GM12878 (cell line): ENCODE data around the gene AHCY. TPM values are rescaled to one million over a fixed set of nuclear protein-coding genes. Genes with fewer than 3 reads are reported as not detected.

Source experiments
- ATAC-seq: fragments of 200-7000 bp; cut with Tn5 transposase; 3 replicates; pipeline ENCODE4 v1.9.1; 2020; ENCODE audit warnings: mild to moderate bottlenecking, moderate library complexity
- BruUV-seq: library from RNA; stranded (reverse); fragments of 400-500 nt; replicated peaks from 2 replicates; lab custom pipeline; 2021; lab: Mats Ljungman, UMichigan
- CTCF ChIA-PET: fragments of 300-600 bp; sonication (Branson Sonifier 250); formaldehyde crosslinking; extraction: SDS; loops from one replicate; lab custom pipeline; 2021; ENCODE audit warnings: inconsistent platforms; lab: Yijun Ruan, JAX
- POLR2A ChIA-PET: fragments of 350-600 bp; formaldehyde crosslinking; extraction: SDS; loops from one replicate; lab custom pipeline; 2021; ENCODE audit warnings: inconsistent platforms; lab: Charles Lee
- RAD21 ChIA-PET: fragments of 300-600 bp; sonication (Branson Sonifier 250); formaldehyde crosslinking; loops from one replicate; lab custom pipeline; 2023; ENCODE audit warnings: antibody characterized with exemption; ENCODE audit not compliant: unreplicated experiment; lab: Charles Lee
- SMC1A ChIA-PET: fragments of 300-600 bp; sonication (Branson Sonifier 250); formaldehyde crosslinking; loops from one replicate; lab custom pipeline; 2023; ENCODE audit not compliant: unreplicated experiment, uncharacterized antibody; lab: Charles Lee
- DNase-seq: peaks from one replicate; pipeline ENCODE4 v3.0.0-alpha.2; 2011; ENCODE audit warnings: low read depth, low spot score
- FAIRE-seq: peaks from 3 replicates; lab custom pipeline; 2011; peaks lifted over from hg19 to GRCh38; lab: Jason Lieb, UNC
- H2AFZ ChIP-seq: 2 replicates; pipeline ENCODE4 v1.6.0; 2011; ENCODE audit warnings: low read depth, low read length, control low read depth; ENCODE audit not compliant: control insufficient read depth
- H3K27ac ChIP-seq: 2 replicates; pipeline ENCODE4 v1.5.1; 2011; ENCODE audit warnings: control low read depth; ENCODE audit not compliant: control insufficient read depth, insufficient read depth
- H3K27me3 ChIP-seq, 2 experiments: replicated peaks in 1 of 2; 2 replicates each; pipeline versions ENCODE4 v1.6.0 to v1.6.1; 2011; ENCODE audit warnings: low read length in 1 of 2; ENCODE audit not compliant: control insufficient read depth in 2 of 2, insufficient read depth in 2 of 2
- H3K36me3 ChIP-seq, 2 experiments: 2 replicates each; pipeline ENCODE4 v1.5.1; 2011; ENCODE audit warnings: low read length in 1 of 2; ENCODE audit not compliant: control insufficient read depth in 2 of 2, insufficient read depth in 2 of 2
- H3K4me1 ChIP-seq: 2 replicates; pipeline ENCODE4 v1.6.1; 2011; ENCODE audit warnings: mild to moderate bottlenecking, low read length, moderate library complexity, mixed read lengths; ENCODE audit not compliant: control insufficient read depth, insufficient read depth
- H3K4me2 ChIP-seq: 2 replicates; pipeline ENCODE4 v1.6.0; 2011; ENCODE audit warnings: control low read depth; ENCODE audit not compliant: control insufficient read depth, insufficient read depth
- H3K4me3 ChIP-seq: fragments of 200-600 bp; sonication (generic); 2 replicates; pipeline ENCODE4 v1.5.1; 2016
- H3K79me2 ChIP-seq: 2 replicates; pipeline ENCODE4 v1.6.0; 2011; ENCODE audit warnings: low read length; ENCODE audit not compliant: control insufficient read depth, insufficient read depth
- H3K9ac ChIP-seq: 2 replicates; pipeline ENCODE4 v1.8.0; 2011; ENCODE audit warnings: low read length, control low read depth, mixed read lengths; ENCODE audit not compliant: control insufficient read depth, insufficient read depth
- H3K9me3 ChIP-seq: replicated peaks from 3 replicates; pipeline ENCODE4 v1.5.1; 2011; ENCODE audit warnings: mild to moderate bottlenecking, low read length; ENCODE audit not compliant: control insufficient read depth, insufficient read depth
- H4K20me1 ChIP-seq: 2 replicates; pipeline ENCODE4 v1.6.0; 2011; ENCODE audit not compliant: control insufficient read depth, insufficient read depth
- BHLHE40 ChIP-seq, 2 experiments: fragments of 450-650 bp in 1 of 2; IDR thresholded peaks; 2 replicates each; pipeline ENCODE4 v1.6.1; 2011 to 2017; ENCODE audit warnings: low read depth in 2 of 2, borderline replicate concordance in 1 of 2, improper control_type of control experiment in 1 of 2, low read length in 1 of 2, mild to moderate bottlenecking in 1 of 2
- CUX1 ChIP-seq: IDR thresholded peaks from 2 replicates; pipeline ENCODE4 v1.6.1; 2012; ENCODE audit warnings: improper control_type of control experiment, low read depth, low read length; ENCODE audit not compliant: insufficient replicate concordance
- IKZF2 ChIP-seq, 2 experiments: fragments of 450-650 bp; IDR thresholded peaks; 2 replicates each; pipeline ENCODE4 v1.6.1; 2017; ENCODE audit warnings: mild to moderate bottlenecking in 2 of 2, moderate library complexity in 2 of 2
- KDM1A ChIP-seq: fragments of 200-600 bp; sonication (generic); IDR thresholded peaks from 2 replicates; pipeline ENCODE4 v1.6.1; 2016; ENCODE audit warnings: borderline replicate concordance
- MTA3 ChIP-seq: IDR thresholded peaks from 2 replicates; pipeline ENCODE4 v1.6.1; 2012; ENCODE audit warnings: low read length, inconsistent platforms, borderline replicate concordance
- NBN ChIP-seq: fragments of 450-650 bp; IDR thresholded peaks from 2 replicates; pipeline ENCODE4 v1.6.1; 2016
- NR2C1 ChIP-seq: fragments of 450-650 bp; IDR thresholded peaks from 2 replicates; pipeline ENCODE4 v1.6.1; 2017; ENCODE audit warnings: antibody characterized with exemption, mild to moderate bottlenecking, moderate library complexity
- SMARCA5 ChIP-seq: fragments of 450-650 bp; IDR thresholded peaks from 2 replicates; pipeline ENCODE4 v1.6.1; 2017; ENCODE audit warnings: mild to moderate bottlenecking
- SPI1 ChIP-seq: IDR thresholded peaks from 2 replicates; pipeline ENCODE4 v1.6.1; 2011; ENCODE audit warnings: low read depth, mild to moderate bottlenecking, low read length, moderate library complexity, borderline replicate concordance; ENCODE audit not compliant: insufficient read depth
- YY1 ChIP-seq: IDR thresholded peaks from 2 replicates; pipeline ENCODE4 v1.6.1; 2011; ENCODE audit warnings: low read depth, mild to moderate bottlenecking, low read length
- ZNF274 ChIP-seq: IDR thresholded peaks from one replicate; pipeline ENCODE4 v1.8.0; 2011; ENCODE audit not compliant: insufficient read length, insufficient read depth
- WGBS: methylation state at CpG from one replicate; pipeline ENCODE4 v1.1.6; 2016; ENCODE audit warnings: low lambda C conversion rate; ENCODE audit not compliant: insufficient replicate concordance, insufficient coverage; ENCODE audit errors: missing lambda C conversion rate; 5-methylcytosine and 5-hydroxymethylcytosine counted together
- in situ Hi-C: fragments of 300-500 bp; cut with MboI; formaldehyde crosslinking; loops from 9 replicates; pipeline ENCODE4 v1.14.3; 2018; ENCODE audit warnings: mixed read lengths
- intact Hi-C: fragments of 100-400 bp; cut with micrococcal nuclease; formaldehyde crosslinking; loops from one replicate; pipeline ENCODE4 v1.14.2; 2022; ENCODE audit not compliant: unreplicated experiment
- polyA plus RNA-seq, 11 experiments: library from polyadenylated mRNA; depleted of rRNA in 4 of 11; unstranded in 6 of 11; stranded (reverse) in 5 of 11; fragments of >200 nt; fragmentation: Nextera tagmentation in 4 of 11; fragmentation: Illumina TruSeq in 1 of 11; extraction: Ambion mirVana in 4 of 11; extraction: Trizol in 1 of 11; gene quantifications; 1 replicate in 1 of 11; 2 replicates in 10 of 11; pipeline versions ENCODE4 v1.2.1 to v1.2.3, GENCODE V29; 2011 to 2016; ENCODE audit warnings: inconsistent platforms in 2 of 11, missing spikeins in 2 of 11, low read depth in 1 of 11
- total RNA-seq, 4 experiments: library from RNA; depleted of rRNA in 3 of 4; stranded (reverse); fragments of >200 nt in 3 of 4; fragmentation: Illumina TruSeq in 1 of 4; extraction: Trizol in 1 of 4; gene quantifications; 2 replicates each; pipeline versions ENCODE4 v1.2.1 to v1.2.3, GENCODE V29; 2013 to 2021
- TF ChIP-seq, protein P1 (sequence below): IDR thresholded peaks from 2 replicates; pipeline ENCODE4 v1.6.1; 2011; ENCODE audit warnings: borderline replicate concordance, low read depth, mild to moderate bottlenecking, moderate library complexity, low read length; ENCODE audit not compliant: insufficient read depth, poor library complexity, severe bottlenecking

The AHCY gene
- total and polyA plus RNA-seq, 10 of the 15 experiments (the other 5 are each of a cell fraction or from before 2014, with no cell fraction given) = 84.9 to 223 (median 181) TPM

DNA sequence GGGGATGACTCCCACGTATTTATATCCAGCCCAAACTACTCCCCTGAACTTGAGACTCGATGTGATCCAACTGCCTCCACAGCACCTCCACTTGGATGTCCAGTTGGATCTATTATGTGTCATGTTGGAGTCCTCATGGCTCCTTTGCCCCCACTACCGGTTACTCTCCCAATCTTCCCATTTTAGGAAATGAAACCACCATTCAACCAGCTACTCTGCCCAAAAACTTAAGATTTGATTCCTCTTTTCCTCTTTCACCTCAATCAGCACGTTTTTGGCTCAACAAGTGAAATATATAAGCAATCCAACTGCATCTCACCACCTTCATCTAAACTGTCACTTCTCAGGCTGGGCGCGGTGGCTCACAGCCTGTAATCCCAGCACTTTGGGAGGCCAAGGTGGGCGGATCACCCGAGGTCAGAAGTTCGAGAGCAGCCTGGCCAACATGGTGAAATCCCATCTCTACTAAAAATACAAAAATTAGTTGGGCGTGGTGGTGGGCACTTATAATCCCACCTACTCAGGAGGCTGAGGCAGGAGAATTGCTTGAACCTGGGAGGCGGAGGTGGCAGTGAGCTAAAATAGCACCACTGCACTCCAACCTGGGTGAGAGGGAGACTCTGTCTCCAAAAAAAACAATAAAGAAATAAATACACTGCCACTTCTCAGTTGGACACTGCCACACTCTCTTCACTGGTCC is 3.4 kb downstream of the AHCY start:
- FAIRE-seq = no peak
- POLR2A ChIA-PET = interaction anchor here (4.7 kb wide), 1 partner anchor 216 kb away, joined by 21 read pairs; the partner anchor contains the start of gene DYNLRB1
- H4K20me1 ChIP-seq = no peaks in the 10 kb centered on the region
- SMC1A ChIA-PET = interaction anchor here (0.9 to 1.4 kb wide), 3 partner anchors 13 to 470 kb away, joined by 3 to 4 read pairs (median 4); no protein-coding TSS in a partner anchor
- RAD21 ChIA-PET = interaction anchor here (4.8 kb wide), 1 partner anchor 13 kb away, joined by 21 read pairs; no protein-coding TSS in a partner anchor
- H3K4me3 ChIP-seq = peak overlapping the region; percentile 95; the same call in 1 of the 2 replicates
- peaks cover 0 to 7% of the 10 kb centered on the region in 2 experiments; a peak in 2 of 4 replicates for H3K36me3 ChIP-seq
- H3K4me2 ChIP-seq = peak overlapping the region; percentile 91
- in situ Hi-C loops (no loop called here), intact Hi-C loops (no loop called here)
- WGBS = 73% methylated on average over 11 of the region's 11 CpGs
- H3K27me3 ChIP-seq = no peaks in the 10 kb centered on the region
- no peak overlapping the region for H2AFZ ChIP-seq
- CTCF ChIA-PET = interaction anchor here (1.3 to 5.8 kb wide), 3 partner anchors 12 to 231 kb away, joined by 3 to 40 read pairs (median 3); no protein-coding TSS in a partner anchor
- TF ChIP-seq NR2C1 (no peak), MTA3 (no peak), KDM1A (no peak), YY1 (no peak), IKZF2 (IDR thresholded peaks at IDR 0.05) (peak in 1 of 2 experiments; percentile 23; a peak in 1 of 4 replicates), NBN (no peak), BHLHE40 (IDR thresholded peaks at IDR 0.05; ENCODE audit: borderline replicate concordance in 1 of 2, low read depth in 2 of 2, low read length in 1 of 2) (peak in 1 of 2 experiments; percentile 11; a peak in 1 of 4 replicates), SMARCA5 (no peak), ZNF274 (no peak), CUX1 (no peak), SPI1 (0 out of 2 replicates have a peak, but pooled peaks have one; percentile 27)
- TF ChIP-seq, protein P1, sequence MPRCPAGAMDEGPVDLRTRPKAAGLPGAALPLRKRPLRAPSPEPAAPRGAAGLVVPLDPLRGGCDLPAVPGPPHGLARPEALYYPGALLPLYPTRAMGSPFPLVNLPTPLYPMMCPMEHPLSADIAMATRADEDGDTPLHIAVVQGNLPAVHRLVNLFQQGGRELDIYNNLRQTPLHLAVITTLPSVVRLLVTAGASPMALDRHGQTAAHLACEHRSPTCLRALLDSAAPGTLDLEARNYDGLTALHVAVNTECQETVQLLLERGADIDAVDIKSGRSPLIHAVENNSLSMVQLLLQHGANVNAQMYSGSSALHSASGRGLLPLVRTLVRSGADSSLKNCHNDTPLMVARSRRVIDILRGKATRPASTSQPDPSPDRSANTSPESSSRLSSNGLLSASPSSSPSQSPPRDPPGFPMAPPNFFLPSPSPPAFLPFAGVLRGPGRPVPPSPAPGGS = no peak
- DNase-seq = no peak
- peaks cover 11% of the 10 kb centered on the region for H3K4me1 ChIP-seq
- H3K9me3 ChIP-seq = no peaks in the 10 kb centered on the region
- H3K9ac ChIP-seq = no peak overlapping the region
- H3K79me2 ChIP-seq = peaks cover 48% of the 10 kb centered on the region
- no TSS peak for BruUV-seq
- peak overlapping the region; percentile 0; the same call in 1 of the 2 replicates for H3K27ac ChIP-seq
- no peak for ATAC-seq
